RPMI7951 (cell line): Measurements from ENCODE around the gene OR10AD1. TPM values are rescaled to one million over a fixed set of nuclear protein-coding genes. Genes with fewer than 3 reads are reported as not detected.

Source experiments
- DNase-seq: peaks from one replicate; pipeline ENCODE4 v3.0.0-alpha.2; 2012; ENCODE audit warnings: low read depth
- total RNA-seq: library from RNA; depleted of rRNA; stranded (reverse); fragments of >200 nt; shearing (Covaris generic); gene quantifications from 2 replicates; pipeline ENCODE4 v1.2.3, GENCODE V29; 2014

The OR10AD1 gene
- total RNA-seq, 1 experiment from 2014 or later: not detected

GRCh38 chr12:48191096-48191495 lies 12.0 kb downstream of the OR10AD1 start:
- DNase-seq: no peak

GRCh38 chr12:48189331-48190125 lies 13.6 kb downstream of the OR10AD1 start:
- peak; percentile 64 for DNase-seq

DNA sequence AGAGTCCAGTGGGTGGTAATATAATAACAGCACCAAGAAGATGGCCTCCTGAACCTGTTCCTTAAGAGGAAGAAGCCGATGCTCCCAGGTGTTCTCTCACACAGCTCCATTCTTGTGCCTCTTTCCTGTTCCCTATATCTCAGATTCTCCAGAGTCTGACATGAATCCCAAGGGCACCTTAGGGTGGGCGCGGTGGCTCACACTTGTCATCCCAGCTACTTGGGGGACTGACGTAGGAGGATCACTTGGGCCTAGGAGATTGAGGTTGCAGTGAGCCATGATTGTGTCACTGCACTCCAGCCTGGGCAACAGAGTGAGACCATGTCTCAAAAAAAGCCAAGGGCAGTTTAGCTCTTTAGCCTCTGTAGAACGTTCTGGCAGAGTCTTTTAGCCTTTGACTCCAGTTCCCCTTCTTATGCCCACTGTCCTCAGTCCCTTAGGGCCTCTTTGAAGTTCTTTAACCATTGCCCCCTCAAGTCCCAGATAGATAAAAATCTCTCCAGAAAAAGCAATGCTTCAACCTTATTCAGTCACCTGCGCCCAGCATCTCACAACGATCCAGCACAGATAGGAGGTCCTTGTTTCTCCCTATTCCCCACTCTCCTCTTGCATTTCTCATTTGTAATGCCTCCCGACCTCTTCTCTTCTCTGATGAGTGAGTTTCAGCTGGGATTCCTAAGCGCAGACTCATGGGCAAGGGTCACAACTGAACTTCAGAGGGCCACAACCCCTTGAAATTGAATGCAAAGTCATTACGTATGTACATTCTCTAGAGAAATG lies 15.0 kb downstream of the OR10AD1 start:
- no peak for DNase-seq

DNA sequence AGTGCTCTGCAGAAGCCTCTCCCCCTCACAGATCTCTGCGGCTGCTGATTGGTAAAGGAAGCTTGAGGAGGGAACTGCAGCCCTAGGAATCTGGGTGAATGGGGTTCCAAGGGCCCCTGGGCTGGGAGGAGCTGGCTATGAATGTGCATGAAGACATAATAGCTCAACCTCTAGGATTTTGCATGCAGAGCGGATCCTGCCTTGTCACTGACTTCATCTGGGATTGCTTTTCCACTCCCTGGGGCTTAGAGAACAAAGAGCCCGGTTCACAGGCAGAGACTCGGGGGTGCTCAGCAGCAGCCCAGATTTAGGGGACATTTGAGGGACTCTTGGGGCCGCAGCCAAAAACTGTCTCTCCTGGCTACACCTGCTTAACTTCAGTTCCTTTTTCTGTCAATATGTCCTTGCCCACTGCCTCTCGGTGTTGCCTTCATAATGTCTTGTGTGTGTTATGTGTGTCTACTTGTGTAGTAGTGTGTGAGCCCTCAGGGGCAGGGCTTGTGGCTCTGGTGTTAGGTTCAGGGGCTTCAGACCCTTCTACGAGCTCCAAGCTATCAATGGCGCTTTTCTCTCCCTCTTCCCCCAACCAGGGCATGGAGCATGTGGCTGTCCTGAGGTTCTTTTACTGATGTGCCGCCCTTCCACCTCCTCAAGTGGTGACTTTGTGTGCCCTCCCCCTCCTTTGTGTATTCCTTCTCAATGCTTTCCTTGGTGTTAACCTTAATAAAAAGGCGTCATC lies 17.7 kb downstream of the OR10AD1 start:
- DNase-seq: peak; percentile 24

GRCh38 chr12:48184549-48184922 lies 18.6 kb downstream of the OR10AD1 start:
- no peak for DNase-seq

DNA sequence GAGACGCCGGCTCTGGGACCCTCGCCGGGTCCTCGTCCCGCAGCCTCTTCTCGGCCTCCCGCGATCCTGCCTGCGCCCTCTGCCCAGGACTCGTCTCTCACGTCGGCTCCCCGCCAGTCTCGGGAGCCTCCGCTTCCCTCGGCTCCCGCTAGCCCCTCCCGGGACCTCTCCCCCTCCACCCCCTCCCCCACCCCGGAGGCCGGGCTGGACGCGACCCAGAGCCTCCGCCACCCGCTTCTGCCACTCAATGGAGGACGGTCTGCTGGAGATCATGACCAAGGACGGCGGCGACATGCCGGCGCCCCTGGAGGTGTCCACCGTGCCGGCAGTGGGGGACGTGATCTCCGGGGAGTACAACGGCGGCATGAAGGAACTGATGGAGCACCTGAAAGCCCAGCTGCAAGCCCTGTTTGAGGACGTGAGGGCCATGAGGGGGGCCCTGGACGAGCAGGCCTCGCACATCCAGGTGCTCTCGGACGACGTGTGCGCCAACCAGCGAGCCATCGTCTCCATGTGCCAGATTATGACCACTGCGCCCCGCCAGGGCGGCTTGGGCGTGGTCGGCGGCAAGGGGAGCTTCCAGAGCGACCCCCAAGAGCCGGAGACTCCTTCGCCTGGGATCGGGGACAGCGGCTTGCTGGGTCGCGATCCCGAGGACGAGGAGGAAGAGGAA lies 19.1 kb downstream of the OR10AD1 start:
- DNase-seq: no peak

DNA sequence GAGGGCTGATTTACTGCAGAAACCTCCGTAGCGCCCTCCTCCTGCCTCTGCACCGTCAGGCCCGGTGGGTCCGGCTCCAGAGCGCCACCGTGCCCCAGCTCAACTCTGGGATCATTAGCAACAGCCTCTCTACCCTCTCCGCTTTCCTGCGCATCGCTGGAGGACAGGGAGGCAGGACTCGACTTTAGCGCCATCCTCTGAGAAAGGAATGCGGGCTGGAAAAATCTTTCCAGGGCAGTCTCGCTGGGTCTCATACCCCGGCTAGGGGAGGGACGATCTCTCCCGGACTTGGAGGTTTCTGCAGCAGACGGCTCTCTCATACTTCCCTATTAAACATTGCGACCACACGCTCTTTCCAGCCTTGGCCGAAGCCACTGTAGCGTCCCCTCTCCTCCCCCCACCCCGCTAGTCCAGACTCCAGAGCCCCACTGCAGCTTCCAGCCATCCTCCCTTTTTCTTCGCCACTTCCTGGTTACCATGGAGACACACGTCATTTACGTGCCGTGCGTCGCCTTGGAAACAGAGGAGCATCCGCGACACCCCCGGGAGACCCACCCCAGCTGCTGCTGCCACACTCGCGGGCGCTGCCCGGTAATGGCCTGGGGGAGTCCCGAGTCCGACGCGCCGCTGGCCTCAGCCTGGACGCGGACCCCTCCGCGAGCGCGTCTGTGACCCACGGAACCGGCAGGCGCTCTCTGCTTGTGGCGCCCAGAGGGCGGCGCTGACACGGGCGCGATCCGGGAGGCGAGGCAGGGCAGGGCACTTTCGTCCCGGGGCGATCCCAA lies 19.8 kb downstream of the OR10AD1 start, which contains the start of gene CCDC184:
Gene CCDC184 (plus strand): TSS at position 554 of the 785 bp plus-strand sequence. CDS start 479 bp downstream, outside the sequence.
- DNase-seq: peak; percentile 71

GRCh38 chr12:48182631-48183030 lies 20.5 kb downstream of the OR10AD1 start:
- no peak for DNase-seq

GRCh38 chr12:48180857-48181495 lies 22.1 kb downstream of the OR10AD1 start:
- DNase-seq: no peak

DNA sequence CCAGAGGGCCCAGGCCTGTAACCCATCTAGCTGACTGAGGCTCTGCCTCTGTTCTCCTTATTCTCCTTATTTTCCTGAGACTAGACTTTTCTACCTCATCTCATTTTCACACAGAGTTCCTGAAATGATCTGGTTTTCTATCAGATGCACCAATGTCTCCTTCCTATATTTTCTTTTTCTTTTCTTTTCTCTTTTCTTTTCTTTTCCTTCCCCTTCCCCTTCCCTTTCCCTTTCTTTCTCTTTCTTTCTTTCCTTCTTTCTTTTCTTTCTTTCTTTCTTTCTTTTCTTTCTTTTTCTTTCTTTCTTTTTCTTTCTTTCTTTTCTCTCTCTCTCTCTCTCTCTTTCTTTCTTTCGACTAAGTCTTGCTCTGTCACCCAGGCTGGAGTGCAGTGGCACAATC lies 22.7 kb downstream of the OR10AD1 start:
- DNase-seq: no peak

GRCh38 chr12:48179466-48179865 lies 23.6 kb downstream of the OR10AD1 start:
- DNase-seq: no peak

GRCh38 chr12:48177982-48178381 lies 25.1 kb downstream of the OR10AD1 start:
- DNase-seq: no peak

- no peak for DNase-seq
Observed at GRCh38 chr12:48176417-48176751, 26.7 kb downstream of the OR10AD1 start.

DNA sequence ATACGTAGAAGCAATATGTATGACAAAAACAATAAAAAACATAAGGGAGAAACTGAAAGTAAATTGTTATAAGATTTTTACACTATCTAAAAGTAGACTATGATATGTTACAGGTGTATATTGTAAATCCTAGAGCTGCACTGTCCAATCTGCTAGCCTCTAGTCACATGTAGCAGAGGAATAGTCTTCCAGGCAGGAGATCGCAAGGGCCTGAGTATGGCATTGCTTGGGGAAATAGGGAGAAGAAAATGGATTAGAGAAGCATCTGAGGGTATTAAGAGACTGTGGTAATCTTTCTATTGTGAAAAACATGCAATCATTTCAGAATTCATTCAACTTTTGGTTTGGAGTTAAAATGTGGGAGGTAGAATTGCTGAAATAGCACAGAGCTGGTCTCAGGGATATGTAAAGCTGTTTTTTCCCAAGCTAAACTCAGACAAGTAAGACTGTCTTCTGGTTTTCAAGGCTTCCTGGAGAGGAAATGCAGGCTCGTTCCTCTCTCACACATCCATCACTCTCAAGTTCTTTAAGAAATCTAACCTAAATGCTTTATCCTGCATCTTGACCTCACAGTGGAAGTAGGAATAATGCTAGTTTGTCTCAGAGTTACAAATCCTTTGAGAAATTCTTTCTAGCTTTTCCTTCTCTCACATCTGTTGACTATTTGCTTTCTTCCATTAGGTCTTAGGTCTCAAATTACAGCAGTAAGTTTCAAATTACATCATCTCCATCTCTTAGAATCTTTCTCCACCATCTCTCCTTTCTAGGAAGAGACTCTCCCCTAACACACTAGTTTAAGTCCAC lies 27.3 kb downstream of the OR10AD1 start:
- no peak for DNase-seq

DNA sequence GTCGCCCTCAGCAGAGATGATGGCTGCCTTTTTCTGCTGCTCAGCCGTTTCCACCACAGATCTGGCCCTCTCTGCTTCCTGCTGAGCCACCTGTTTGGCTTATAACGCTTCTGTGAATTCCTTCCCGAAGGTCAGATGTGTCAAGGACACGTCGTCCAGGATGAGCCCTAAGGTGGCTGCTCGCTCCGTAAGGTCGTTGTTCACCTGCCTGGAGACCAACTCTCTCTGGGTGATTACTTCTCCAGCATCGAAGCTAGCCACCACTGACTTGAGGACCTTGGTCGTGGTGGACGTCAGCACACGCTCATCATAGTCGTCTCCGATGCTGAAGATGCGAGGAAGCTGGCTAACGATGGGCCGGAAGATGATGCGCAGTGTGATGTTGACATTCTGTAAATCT lies 34.1 kb downstream of the OR10AD1 start:
- no peak for DNase-seq

DNA sequence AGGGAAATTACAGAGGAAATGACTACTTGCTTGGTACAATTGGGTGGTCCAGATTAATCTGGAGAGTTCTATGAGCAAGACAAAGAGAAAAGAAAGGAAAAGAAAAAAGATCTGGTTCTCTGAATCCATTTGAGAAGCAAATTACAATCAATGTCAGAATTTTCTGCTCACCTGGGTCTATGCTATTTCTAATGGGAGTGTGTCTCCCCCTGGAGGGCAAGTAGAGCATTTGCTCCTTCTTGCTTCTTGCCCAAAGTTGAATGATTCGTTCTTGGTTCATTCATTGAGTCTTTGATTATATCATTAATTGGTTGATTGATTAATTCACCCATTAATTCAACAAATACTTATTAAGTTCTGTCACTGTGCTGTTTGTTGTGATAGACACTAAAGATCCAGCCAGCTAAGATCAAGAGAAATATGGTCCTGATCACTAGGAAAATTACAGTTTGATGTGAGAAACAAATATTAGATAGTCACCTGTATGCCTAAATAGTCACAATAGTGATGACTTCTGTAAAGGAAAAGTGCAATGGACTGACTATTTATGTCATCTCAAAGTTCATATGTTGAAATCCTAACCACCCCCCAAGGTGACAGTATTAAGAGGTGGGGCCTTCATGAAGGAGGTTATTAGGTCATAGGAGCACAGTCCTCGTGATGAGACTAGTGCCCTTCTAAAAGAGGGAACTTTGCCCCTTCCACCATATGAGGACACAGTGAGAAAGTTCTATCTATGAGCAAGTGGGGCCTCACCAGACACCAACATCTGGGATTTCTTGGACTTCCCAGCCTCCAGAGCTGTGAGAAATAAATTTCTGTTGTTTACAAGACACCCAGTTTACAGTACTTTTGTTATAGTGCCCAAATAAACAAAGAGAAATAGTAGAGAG lies 37.8 kb downstream of the OR10AD1 start:
- DNase-seq: peak; percentile 49

DNA sequence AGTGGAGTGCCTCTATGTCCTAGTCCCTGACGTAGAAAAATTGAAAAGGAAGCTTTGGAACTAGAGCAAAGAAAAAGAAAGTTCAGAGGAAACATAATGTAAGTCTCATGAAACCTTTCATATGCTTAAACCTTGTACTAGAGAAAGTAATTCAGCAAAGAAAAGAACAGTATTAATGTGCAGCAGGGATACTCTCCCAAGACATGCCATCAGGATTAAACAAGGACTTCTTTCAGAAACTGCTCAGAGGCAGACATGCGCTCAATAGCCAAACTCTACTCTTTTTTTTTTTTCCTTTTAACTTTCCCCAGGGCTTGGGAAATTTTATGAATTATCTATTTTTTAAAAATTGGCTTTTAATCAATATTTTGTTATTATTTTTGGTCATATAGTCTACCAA lies 38.6 kb downstream of the OR10AD1 start:
- no peak for DNase-seq

GRCh38 chr12:48163150-48163747 lies 39.8 kb downstream of the OR10AD1 start:
- no peak for DNase-seq
